Lower lobe of right lung (tissue), 2 donors: Measurements from ENCODE around the gene ZNF500. TPM values are rescaled to one million over a fixed set of nuclear protein-coding genes. Genes with fewer than 3 reads are reported as not detected.

ENCODE experiments used
- ATAC-seq, 2 donors: fragments of 200-7000 bp; cut with Tn5 transposase; one replicate each; pipeline ENCODE4 v1.9.1; 2020 to 2022; ENCODE audit warnings: mild to moderate bottlenecking in 2 of 2, moderate library complexity in 2 of 2
- DNase-seq: peaks from one replicate; pipeline ENCODE4 v3.0.0-alpha.2; 2020
- H3K27ac ChIP-seq: fragments of 200-600 bp; one replicate; pipeline ENCODE4 v1.8.0; 2022
- H3K27me3 ChIP-seq: fragments of 200-600 bp; one replicate; pipeline ENCODE4 v1.8.0; 2022; ENCODE audit warnings: low read depth
- H3K36me3 ChIP-seq: fragments of 200-600 bp; one replicate; pipeline ENCODE4 v1.8.0; 2022; ENCODE audit warnings: mild to moderate bottlenecking
- H3K4me1 ChIP-seq: fragments of 200-600 bp; one replicate; pipeline ENCODE4 v1.8.0; 2022
- H3K4me3 ChIP-seq: fragments of 200-600 bp; one replicate; pipeline ENCODE4 v1.8.0; 2022; ENCODE audit warnings: mild to moderate bottlenecking
- H3K9me3 ChIP-seq: fragments of 200-600 bp; one replicate; pipeline ENCODE4 v1.8.0; 2022
- intact Hi-C: fragments of 100-400 bp; cut with DNase I; formaldehyde crosslinking; loops from one replicate; pipeline ENCODE4 v1.11.0; 2022
- total RNA-seq: library from RNA; stranded (reverse); fragmentation: NEBNext Ultra II Directional; extraction: Animal tissue kit (Norgen Biotek cat#: 25700); gene quantifications from one replicate; pipeline ENCODE4 v1.2.1, GENCODE V29; 2021
- TF ChIP-seq, protein P1 (sequence below): fragments of 200-600 bp; IDR thresholded peaks from one replicate; pipeline ENCODE4 v1.8.0; 2022; ENCODE audit warnings: antibody characterized with exemption, mild to moderate bottlenecking
- donor health status: DM: no; HTN: yes; CAD: no; lungs with severe emphysema.

ZNF500 gene
- total RNA-seq, 1 donor from 2014 or later: 13.4 TPM

- intact Hi-C loops: no loop called here
- TF ChIP-seq, protein P1, sequence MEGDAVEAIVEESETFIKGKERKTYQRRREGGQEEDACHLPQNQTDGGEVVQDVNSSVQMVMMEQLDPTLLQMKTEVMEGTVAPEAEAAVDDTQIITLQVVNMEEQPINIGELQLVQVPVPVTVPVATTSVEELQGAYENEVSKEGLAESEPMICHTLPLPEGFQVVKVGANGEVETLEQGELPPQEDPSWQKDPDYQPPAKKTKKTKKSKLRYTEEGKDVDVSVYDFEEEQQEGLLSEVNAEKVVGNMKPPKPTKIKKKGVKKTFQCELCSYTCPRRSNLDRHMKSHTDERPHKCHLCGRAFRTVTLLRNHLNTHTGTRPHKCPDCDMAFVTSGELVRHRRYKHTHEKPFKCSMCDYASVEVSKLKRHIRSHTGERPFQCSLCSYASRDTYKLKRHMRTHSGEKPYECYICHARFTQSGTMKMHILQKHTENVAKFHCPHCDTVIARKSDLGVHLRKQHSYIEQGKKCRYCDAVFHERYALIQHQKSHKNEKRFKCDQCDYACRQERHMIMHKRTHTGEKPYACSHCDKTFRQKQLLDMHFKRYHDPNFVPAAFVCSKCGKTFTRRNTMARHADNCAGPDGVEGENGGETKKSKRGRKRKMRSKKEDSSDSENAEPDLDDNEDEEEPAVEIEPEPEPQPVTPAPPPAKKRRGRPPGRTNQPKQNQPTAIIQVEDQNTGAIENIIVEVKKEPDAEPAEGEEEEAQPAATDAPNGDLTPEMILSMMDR: no peak
- H3K4me3 ChIP-seq: no peak overlapping the region
- no peak overlapping the region for H3K27ac ChIP-seq
- ATAC-seq (no peak), DNase-seq (no peak)
- H3K4me1 ChIP-seq: peaks cover 31% of the 10 kb centered on the region
- H3K9me3 ChIP-seq: no peaks in the 10 kb centered on the region
- H3K27me3 ChIP-seq: no peaks in the 10 kb centered on the region
- H3K36me3 ChIP-seq: peaks cover 16% of the 10 kb centered on the region
Measured at GRCh38 chr16:4799171-4799855, 32.4 kb upstream of the ZNF500 start.

DNA sequence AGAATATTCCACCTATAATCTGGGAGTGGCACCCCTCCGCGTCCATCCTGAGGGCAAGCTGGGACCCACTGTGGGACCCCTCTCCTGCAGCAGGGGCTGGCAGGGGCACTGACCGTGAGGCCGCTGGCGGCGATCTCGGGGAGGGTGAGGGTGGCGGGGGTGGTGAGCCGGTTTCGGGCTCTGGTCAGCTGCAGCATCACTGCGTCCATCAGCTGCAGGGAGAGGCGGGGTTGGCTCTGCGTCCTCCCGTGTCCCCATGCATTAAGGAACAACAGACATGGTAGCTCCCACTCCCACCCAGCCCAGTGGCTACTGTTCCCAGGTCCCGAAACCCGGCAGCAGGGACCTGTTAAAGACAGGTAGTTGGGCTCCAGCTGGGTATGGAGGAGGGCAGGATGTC lies 31.5 kb upstream of the ZNF500 start:
- intact Hi-C loops: no loop called here
- DNase-seq (no peak), ATAC-seq (no peak)
- Histone ChIP-seq H3K4me3 (no peak overlapping the region), H3K36me3 (peaks cover 14% of the 10 kb centered on the region), H3K9me3 (no peaks in the 10 kb centered on the region), H3K4me1 (peaks cover 27% of the 10 kb centered on the region), H3K27ac (no peak overlapping the region), H3K27me3 (no peaks in the 10 kb centered on the region)
- TF ChIP-seq, protein P1: no peak

- Histone ChIP-seq H3K27ac (no peak overlapping the region), H3K4me1 (peaks cover 21% of the 10 kb centered on the region), H3K9me3 (no peaks in the 10 kb centered on the region), H3K4me3 (no peak overlapping the region), H3K36me3 (peaks cover 14% of the 10 kb centered on the region), H3K27me3 (no peaks in the 10 kb centered on the region)
- no peak for DNase-seq
- TF ChIP-seq, protein P1: no peak
- intact Hi-C loops: no loop called here
- no peak for ATAC-seq
Measured at GRCh38 chr16:4797805-4798252, 30.9 kb upstream of the ZNF500 start.

- Histone ChIP-seq H3K9me3 (no peaks in the 10 kb centered on the region), H3K27me3 (no peaks in the 10 kb centered on the region), H3K36me3 (peaks cover 14% of the 10 kb centered on the region), H3K4me1 (peaks cover 21% of the 10 kb centered on the region), H3K27ac (no peak overlapping the region), H3K4me3 (no peak overlapping the region)
- ATAC-seq: no peak
- TF ChIP-seq, protein P1: no peak
- intact Hi-C loops: no loop called here
- DNase-seq: no peak
Measured at GRCh38 chr16:4796982-4797804, 30.2 kb upstream of the ZNF500 start.

- Histone ChIP-seq H3K9me3 (no peaks in the 10 kb centered on the region), H3K27me3 (no peaks in the 10 kb centered on the region), H3K36me3 (peaks cover 14% of the 10 kb centered on the region), H3K4me1 (peaks cover 11% of the 10 kb centered on the region), H3K27ac (peak overlapping the region; percentile 31), H3K4me3 (peak overlapping the region; percentile 41)
- TF ChIP-seq, protein P1: no peak
- ATAC-seq: no peak
- intact Hi-C loops: no loop called here
- no peak for DNase-seq
Measured at GRCh38 chr16:4795828-4796572, 29.0 kb upstream of the ZNF500 start.
